SU-DHL-6 (cell line): ENCODE results near the gene CRYBB1.

ENCODE experiments used
- H2AFZ ChIP-seq: fragments of 200-600 bp; sonication (generic); 2 replicates; pipeline ENCODE4 v1.6.1; 2014; ENCODE audit warnings: low read depth, mild to moderate bottlenecking, moderate library complexity, mixed read lengths, antibody characterized with exemption, low read length; ENCODE audit not compliant: severe bottlenecking
- H3F3A ChIP-seq: fragments of 200-600 bp; shearing (Covaris generic); 2 replicates; pipeline ENCODE4 v1.6.0; 2016; ENCODE audit warnings: antibody characterized with exemption, mild to moderate bottlenecking; ENCODE audit not compliant: insufficient read depth
- H3K27ac ChIP-seq: fragments of 200-600 bp; sonication (generic); 2 replicates; pipeline ENCODE4 v1.5.1; 2016; ENCODE audit warnings: low read depth, mild to moderate bottlenecking, low read length, moderate library complexity, mixed read lengths
- H3K27me3 ChIP-seq: fragments of 200-600 bp; sonication (generic), shearing (Covaris generic); 2 replicates; pipeline ENCODE4 v1.6.0; 2014; ENCODE audit warnings: mild to moderate bottlenecking, low read length
- H3K36me3 ChIP-seq: fragments of 200-600 bp; sonication (generic); 2 replicates; pipeline ENCODE4 v1.6.1; 2014; ENCODE audit warnings: mild to moderate bottlenecking, low read length, mixed read lengths
- H3K4me2 ChIP-seq: fragments of 300-600, 200-600 bp; shearing (Covaris generic), sonication (generic); 2 replicates; pipeline ENCODE4 v1.6.0; 2014; ENCODE audit warnings: low read length, low read depth, mild to moderate bottlenecking; ENCODE audit not compliant: poor library complexity, severe bottlenecking
- H3K4me3 ChIP-seq: fragments of 200-600 bp; sonication (generic); 2 replicates; pipeline ENCODE4 v1.5.1; 2014; ENCODE audit warnings: antibody characterized with exemption, low read length, mild to moderate bottlenecking, mixed read lengths; ENCODE audit not compliant: insufficient read depth, poor library complexity, severe bottlenecking
- H3K79me2 ChIP-seq: fragments of 200-600 bp; sonication (generic); 2 replicates; pipeline ENCODE4 v1.6.1; 2014; ENCODE audit warnings: mild to moderate bottlenecking, low read length, moderate library complexity; ENCODE audit not compliant: insufficient read depth
- H3K9ac ChIP-seq: fragments of 200-600 bp; sonication (generic); 2 replicates; pipeline ENCODE4 v1.7.0; 2014; ENCODE audit warnings: mild to moderate bottlenecking, low read length
- H3K9me2 ChIP-seq: fragments of 200-600 bp; sonication (generic); replicated peaks from 2 replicates; pipeline ENCODE4 v1.6.1; 2014; ENCODE audit warnings: low read length; ENCODE audit not compliant: insufficient read depth
- H3K9me3 ChIP-seq: fragments of 200-600 bp; sonication (generic); 2 replicates; pipeline ENCODE4 v1.6.1; 2014; ENCODE audit warnings: low read length, mixed read lengths; ENCODE audit not compliant: insufficient read depth
- H4K20me1 ChIP-seq: fragments of 200-600 bp; sonication (generic); 2 replicates; pipeline ENCODE4 v1.6.1; 2014; ENCODE audit warnings: low read depth, mild to moderate bottlenecking, antibody characterized with exemption, low read length, moderate library complexity, mixed read lengths
- CTCF ChIP-seq: fragments of 200-600 bp; sonication (generic); IDR thresholded peaks from one replicate; pipeline ENCODE4 v1.5.1; 2017; ENCODE audit warnings: antibody characterized with exemption, mild to moderate bottlenecking, low read length, moderate library complexity; ENCODE audit not compliant: insufficient read depth, poor library complexity, severe bottlenecking
- EZH2phosphoT487 ChIP-seq: fragments of 200-600 bp; sonication (generic), shearing (Covaris generic); conservative IDR thresholded peaks from 2 replicates; pipeline ENCODE4 v1.6.1; 2018; ENCODE audit warnings: mild to moderate bottlenecking, antibody characterized with exemption, low read length, moderate library complexity, mixed read lengths

Gene CRYBB1

DNA sequence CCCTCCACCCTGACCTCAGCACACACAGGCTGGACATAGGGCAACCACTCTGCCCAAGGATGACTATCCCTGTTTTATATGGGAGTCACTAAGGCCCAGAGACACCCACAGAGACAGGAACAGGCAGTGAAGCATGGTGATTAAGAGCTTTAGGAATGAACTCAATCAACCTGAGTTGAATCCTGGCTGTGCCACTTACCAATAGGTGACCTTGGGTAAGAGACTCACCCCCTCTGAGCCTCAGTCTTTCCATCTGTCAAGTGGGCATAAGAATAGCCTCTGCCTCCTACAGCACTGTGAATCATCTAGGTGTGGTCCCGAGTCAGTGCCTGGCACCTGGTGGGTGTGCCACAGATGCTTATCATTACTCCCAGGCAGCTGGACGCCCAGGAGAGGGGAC is 6.8 kb downstream of the CRYBB1 start:
- Histone ChIP-seq H3K36me3 (no peaks in the 10 kb centered on the region), H3K27me3 (no peaks in the 10 kb centered on the region), H3K9ac (no peak overlapping the region), H3K4me2 (no peak overlapping the region), H3K27ac (no peak overlapping the region), H3K79me2 (no peaks in the 10 kb centered on the region), H3K4me3 (no peak overlapping the region), H2AFZ (no peak overlapping the region), H3K9me2 (no peaks in the 10 kb centered on the region), H3F3A (no peaks in the 10 kb centered on the region), H3K9me3 (no peaks in the 10 kb centered on the region), H4K20me1 (no peaks in the 10 kb centered on the region)
- TF ChIP-seq CTCF (no peak), EZH2phosphoT487 (no peak)

GRCh38 chr22:26610072-26610958 is 7.5 kb downstream of the CRYBB1 start:
- Histone ChIP-seq H3K27me3 (no peaks in the 10 kb centered on the region), H3K4me2 (no peak overlapping the region), H3K9me2 (no peaks in the 10 kb centered on the region), H3K79me2 (no peaks in the 10 kb centered on the region), H3K36me3 (no peaks in the 10 kb centered on the region), H3K4me3 (no peak overlapping the region), H4K20me1 (no peaks in the 10 kb centered on the region), H3K9ac (no peak overlapping the region), H3K27ac (no peak overlapping the region), H3F3A (no peaks in the 10 kb centered on the region), H3K9me3 (no peaks in the 10 kb centered on the region), H2AFZ (no peak overlapping the region)
- no peak for TF ChIP-seq CTCF
- TF ChIP-seq EZH2phosphoT487: no peak

GRCh38 chr22:26609287-26609686 is 8.5 kb downstream of the CRYBB1 start:
- H3K9me2 ChIP-seq: no peaks in the 10 kb centered on the region
- no peaks in the 10 kb centered on the region for H3K79me2 ChIP-seq
- H3K27me3 ChIP-seq: no peaks in the 10 kb centered on the region
- no peak overlapping the region for H3K27ac ChIP-seq
- no peaks in the 10 kb centered on the region for H3K36me3 ChIP-seq
- no peaks in the 10 kb centered on the region for H4K20me1 ChIP-seq
- no peak overlapping the region for H2AFZ ChIP-seq
- no peak overlapping the region for H3K9ac ChIP-seq
- H3K4me2 ChIP-seq: no peak overlapping the region
- H3F3A ChIP-seq: no peaks in the 10 kb centered on the region
- no peak overlapping the region for H3K4me3 ChIP-seq
- TF ChIP-seq CTCF (no peak), EZH2phosphoT487 (no peak)
- H3K9me3 ChIP-seq: no peaks in the 10 kb centered on the region
